Activated T-cell treated with anti-CD3 and anti-CD28 coated beads for 48 hours (primary cell): ENCODE results near the gene MICU2.

Experiments
- DNase-seq: peaks from one replicate; pipeline ENCODE4 v3.0.0-alpha.2; 2020; ENCODE audit warnings: low read depth

MICU2 gene

GRCh38 chr13:21544515-21544914 is 59.5 kb downstream of the MICU2 start:
- no peak for DNase-seq

DNA sequence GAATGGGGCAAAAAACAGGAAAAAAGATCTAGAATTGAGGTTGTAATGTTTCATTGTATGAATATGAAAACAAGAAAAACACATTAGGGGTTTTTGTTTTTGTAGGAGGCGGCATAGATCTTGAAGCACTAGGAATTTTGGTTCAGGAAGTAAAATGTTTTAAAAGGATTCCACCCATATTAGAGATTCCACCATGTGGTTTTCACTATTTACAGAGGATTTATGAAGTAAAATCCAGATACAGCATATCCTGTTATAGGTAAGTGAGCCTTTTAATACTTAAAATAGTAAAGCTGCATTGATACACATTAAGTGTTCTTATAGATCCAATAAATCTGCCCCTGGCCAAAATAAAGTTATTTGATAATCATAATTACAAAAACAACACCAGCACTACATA is 61.4 kb downstream of the MICU2 start:
- no peak for DNase-seq

DNA sequence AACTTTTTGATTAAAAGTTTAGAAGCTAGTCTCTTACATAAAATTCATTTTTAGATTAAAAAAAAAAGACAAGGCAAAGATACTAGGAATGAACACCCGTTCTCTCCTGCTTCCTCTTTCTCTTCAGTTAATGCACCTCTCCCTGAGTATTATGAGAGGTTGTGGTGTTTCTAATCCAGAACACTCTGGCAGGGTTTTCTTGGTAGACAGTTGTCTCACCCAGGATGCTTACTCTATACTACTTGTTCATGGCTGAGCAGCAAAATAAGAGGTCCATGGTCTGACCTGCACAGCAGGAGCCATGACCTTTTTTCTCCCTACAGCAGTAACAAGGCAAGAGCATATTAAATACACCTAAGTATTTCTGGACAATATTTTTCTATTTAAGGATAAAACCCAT is 62.0 kb downstream of the MICU2 start:
- DNase-seq = no peak

DNA sequence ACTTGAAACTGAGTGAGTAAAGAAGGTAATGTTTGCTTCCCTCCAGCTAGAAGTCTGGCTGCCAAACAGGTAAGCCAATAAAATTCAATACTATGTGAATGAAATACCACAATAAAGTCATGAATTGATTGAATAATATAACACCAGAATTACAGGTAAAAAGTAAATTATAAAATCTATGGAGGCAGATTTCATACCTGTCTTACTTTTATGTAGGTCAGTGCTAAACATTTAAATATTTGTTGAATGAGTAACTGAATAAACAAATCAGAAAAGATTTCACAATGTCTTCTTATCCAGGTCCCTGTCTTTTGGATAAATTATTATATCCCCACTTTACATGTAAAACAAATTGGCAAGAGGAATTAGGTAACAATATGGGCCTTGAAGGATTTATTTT is 62.7 kb downstream of the MICU2 start:
- DNase-seq = no peak

- no peak for DNase-seq
Observed at GRCh38 chr13:21539687-21540086, 64.3 kb downstream of the MICU2 start.

GRCh38 chr13:21538753-21539152 is 65.2 kb downstream of the MICU2 start:
- no peak for DNase-seq

- no peak for DNase-seq
Observed at GRCh38 chr13:21538280-21538679, 65.7 kb downstream of the MICU2 start.

DNA sequence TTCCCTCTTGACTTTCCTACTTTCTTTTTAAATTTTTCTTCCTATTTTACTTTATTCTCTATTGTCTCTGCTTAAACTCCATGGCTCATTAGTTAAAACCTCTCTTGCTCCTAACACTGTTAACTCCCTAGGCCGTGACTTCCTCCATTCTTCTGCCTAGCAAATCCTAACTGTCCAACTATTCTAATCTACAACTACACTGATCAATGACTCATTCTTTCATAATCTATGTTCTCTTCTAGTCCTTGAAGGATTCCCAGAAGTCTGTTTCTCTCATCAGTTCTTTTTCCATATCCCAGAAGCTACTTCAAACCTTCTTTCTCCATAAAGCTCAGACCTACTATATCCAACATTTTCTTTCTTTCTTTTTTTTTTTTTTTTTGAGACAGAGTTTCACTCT is 66.9 kb downstream of the MICU2 start:
- DNase-seq = no peak

GRCh38 chr13:21534760-21535159 is 69.2 kb downstream of the MICU2 start:
- no peak for DNase-seq

DNA sequence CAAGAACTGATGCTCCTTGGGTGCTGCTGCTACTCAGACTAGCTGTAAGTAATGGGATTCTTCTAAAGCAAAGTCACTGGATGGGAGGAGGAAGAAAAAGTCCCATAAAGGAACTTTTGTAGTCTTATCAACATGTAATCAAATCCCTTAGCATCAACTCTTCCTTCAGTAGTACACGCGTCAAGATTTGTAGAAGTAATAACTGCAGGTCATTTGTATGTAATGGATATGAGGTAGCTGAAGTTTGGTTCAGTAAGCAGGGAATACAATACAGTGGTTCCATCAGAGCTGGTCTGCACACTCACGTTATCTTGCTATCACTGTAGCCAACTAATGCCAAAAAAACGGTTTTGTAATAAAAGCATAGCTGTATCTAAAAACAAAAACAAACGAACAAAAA is 72.5 kb downstream of the MICU2 start:
- DNase-seq = no peak

DNA sequence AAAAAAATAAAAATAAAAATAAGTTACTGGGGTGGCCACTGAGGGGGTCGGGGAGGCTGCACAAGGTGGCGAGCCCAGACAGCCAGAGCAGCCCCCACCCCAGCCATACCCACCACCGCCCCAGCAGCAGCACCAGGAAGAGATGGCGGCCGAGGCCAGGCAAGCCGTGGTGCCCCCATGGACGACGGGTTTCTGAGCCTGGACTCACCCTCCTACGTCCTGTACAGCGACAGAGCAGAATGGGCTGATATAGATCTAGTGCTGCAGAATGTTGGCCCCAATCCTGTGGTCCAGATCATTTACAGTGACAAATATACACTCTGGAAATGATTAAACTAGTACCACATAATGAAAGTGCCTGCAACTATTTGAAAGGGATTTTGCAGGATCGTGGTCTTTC is 73.3 kb downstream of the MICU2 start:
- no peak for DNase-seq

DNA sequence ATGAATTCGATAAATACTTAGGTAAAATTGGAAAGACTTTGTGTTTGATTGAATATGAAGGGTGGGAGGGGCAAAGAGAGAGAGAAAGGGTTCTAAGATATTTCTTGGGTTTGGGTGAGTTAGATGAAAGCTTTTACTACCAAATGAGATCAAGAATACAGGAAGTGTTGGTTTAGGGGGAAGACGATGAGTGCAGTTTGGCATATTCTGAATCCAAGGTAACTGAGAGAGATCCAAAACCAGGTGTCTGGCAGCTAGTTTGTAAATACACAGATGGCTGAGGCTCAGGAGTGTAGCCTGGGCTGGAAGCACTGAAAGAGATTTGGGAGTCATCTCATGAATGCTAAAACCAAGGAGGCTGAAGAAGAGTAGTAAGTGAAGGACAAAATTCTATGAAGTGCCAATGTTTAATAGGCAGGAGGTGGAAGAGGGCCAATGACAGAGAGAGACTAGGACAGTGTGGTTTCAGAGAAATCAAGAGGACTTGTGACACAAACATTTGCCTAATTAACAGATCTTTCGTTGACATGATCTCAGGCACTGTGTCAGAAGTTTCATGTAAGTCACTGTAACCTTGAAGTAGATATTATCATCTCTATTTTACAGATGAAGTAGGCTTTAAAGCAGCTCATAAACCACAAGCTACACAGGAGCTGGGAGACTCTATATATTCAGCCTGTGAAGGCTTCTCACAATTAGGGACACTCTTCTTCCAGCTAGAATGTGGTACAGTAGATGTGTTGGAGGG is 74.7 kb downstream of the MICU2 start:
- no peak for DNase-seq

- no peak for DNase-seq
Observed at GRCh38 chr13:21528616-21529015, 75.4 kb downstream of the MICU2 start.

DNA sequence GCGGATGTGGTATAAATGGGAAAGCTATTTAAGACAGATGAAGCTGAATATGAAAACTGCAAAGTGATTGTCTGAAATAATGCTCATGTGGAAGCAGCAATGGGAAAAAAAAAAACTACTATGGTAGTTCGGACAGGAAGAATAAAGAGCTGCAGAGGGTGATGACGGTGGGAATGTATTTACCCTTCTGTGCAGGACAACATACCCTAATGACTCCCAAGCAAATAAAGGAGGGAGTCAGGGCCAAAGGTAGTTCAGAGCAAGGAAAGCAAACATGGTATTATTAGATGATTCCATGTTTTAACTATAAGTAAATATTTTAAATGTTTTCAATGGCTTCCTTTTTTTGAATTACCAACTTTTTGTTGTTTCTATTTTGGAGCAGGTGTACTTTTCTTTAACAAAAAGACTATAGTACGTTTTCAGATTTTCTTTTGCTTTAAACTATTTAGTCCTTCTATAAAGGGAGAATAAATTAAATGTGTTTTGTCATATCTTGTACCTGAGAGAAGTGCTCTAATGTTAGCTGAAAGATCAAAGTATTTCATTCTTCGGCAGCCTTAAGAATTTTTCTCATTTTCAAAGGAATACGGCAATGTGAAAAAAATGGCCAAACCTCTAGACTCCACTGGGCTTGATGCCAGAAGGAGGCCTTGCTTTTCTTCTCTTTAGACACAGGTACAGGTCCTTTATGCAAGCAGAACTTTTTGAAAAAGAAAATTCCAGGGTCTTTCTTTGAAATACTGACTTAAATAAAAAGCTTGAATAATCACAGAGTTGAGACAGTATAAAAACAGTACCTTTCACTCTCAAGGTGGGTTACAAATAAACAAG is 77.0 kb downstream of the MICU2 start:
- no peak for DNase-seq

DNA sequence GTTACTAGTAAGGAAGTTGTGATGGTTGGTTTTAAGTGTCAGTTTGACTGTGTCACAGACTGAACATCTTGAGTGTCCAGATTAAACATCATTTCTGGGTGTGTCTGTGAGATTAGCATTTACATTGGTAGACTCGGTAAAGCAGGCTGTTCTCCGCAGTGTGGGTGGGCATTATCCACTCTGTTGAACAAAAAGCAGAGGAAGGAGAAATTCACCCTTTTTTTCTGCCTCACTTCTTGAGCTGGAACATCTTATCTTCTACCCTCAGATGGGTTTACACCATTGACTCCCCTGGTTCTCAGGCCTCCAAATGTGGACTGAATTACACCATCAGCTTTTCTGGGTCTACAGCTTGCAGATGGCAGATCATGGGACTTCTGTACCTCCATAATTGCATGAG is 81.1 kb downstream of the MICU2 start:
- no peak for DNase-seq

DNA sequence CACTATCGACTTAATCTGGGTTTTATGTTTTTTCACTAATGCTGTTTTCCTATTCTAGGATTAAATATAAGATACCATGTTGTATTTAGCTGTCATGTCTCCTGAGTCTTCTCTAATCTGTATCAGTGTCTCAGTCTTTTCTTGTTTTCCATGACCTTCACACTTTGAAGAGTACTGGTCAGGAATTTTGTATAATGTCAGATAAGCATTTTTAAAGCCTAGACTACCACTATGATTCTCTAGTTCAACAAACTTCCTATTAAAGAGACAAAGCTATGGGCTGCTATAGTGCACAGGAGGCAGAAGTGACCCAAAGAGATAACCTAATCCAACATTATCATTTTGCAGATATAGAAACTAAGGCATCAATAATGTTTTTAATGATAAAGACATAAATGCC is 81.8 kb downstream of the MICU2 start:
- no peak for DNase-seq

DNA sequence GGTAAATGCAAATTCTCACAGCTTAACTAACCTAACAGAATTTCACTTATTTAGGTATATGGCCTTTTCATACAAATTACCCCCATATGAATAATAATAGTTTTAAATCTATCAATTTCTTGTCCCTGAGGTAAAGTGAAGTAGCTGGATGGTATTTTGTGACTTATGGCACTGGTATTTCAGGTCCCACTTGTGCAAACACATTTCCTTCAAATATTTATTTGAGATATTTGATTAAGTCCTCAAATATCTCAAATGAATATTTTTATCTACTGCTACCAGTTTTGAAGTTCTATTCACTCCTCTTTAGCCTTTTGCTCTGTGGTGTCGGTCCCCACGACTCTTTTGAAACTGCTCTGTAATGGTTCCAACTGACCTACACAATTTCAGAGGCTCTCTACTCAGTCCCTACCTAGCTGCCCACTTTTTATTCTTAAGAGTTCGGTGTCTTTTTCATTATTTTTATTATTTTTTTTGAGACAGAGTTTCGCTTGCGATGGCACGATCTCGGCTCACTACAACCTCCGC is 85.3 kb downstream of the MICU2 start:
- no peak for DNase-seq

GRCh38 chr13:21517576-21517975 is 86.4 kb downstream of the MICU2 start:
- DNase-seq = no peak

DNA sequence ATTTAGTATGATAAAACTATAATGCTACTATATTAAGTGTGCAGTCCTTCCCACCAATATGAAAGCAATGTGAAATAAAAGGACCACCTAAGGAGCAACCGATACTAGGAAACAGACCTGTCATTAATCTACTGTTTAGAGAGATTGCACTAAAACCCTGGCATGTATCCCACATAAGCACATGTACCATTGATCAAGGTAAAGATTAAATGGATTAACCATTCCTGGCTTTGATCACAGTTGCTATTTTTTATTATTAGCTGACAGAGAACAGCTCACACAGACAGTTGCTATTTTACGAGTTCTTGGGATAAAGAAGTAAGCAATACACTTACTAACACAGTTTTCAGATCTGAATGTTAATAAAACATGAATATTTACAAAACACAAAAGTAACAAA is 87.2 kb downstream of the MICU2 start:
- DNase-seq = no peak

GRCh38 chr13:21511849-21512248 is 92.1 kb downstream of the MICU2 start:
- no peak for DNase-seq

GRCh38 chr13:21504379-21504778 is 99.6 kb downstream of the MICU2 start:
- DNase-seq = no peak

- no peak for DNase-seq
Observed at GRCh38 chr13:21501686-21502085, 102.3 kb downstream of the MICU2 start.

GRCh38 chr13:21486322-21486721 is 117.6 kb downstream of the MICU2 start:
- DNase-seq = no peak
